ENCODE data around the gene ANKRA2. TPM values are rescaled to one million over a fixed set of nuclear protein-coding genes. Genes with fewer than 3 reads are reported as not detected.

ANKRA2 gene
- total and polyA plus RNA-seq, 5 donors: 13.3 to 16.5 (median 15.4) TPM

DNA sequence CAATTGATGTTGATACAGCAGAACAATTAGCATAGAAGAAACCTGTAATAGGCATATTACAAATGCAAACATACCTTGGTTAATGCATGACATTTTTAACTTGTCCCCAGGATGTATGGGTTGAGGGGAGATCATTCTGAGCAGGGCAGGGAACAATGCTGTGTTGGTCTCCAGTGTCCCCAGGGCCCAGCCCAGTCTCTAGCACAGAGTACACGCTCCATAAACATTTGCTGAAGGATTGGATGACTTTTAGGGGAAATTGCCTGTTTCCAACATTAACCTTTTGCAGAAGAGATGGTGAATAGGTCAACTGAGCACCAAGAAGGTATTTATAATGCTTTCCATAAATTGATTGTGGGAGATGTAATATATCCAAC lies 20.0 kb downstream of the ANKRA2 start:
- Histone ChIP-seq H3K4me3 (ENCODE audit: low read length) (no peak overlapping the region), H3K9me3 (ENCODE audit: control insufficient read depth, low read length) (no peaks in the 10 kb centered on the region), H3K27ac (ENCODE audit: low read length) (no peak overlapping the region), H3K27me3 (ENCODE audit: control insufficient read depth, insufficient read depth) (no peaks in the 10 kb centered on the region), H3K4me1 (ENCODE audit: control insufficient read depth, insufficient read depth, low read length) (no peaks in the 10 kb centered on the region)
- 67% methylated on average over 1 of the region's 1 CpG for WGBS
- ATAC-seq (no peak), DNase-seq (no peak)
- intact Hi-C loops (cut with DNase I): no loop called here

DNA sequence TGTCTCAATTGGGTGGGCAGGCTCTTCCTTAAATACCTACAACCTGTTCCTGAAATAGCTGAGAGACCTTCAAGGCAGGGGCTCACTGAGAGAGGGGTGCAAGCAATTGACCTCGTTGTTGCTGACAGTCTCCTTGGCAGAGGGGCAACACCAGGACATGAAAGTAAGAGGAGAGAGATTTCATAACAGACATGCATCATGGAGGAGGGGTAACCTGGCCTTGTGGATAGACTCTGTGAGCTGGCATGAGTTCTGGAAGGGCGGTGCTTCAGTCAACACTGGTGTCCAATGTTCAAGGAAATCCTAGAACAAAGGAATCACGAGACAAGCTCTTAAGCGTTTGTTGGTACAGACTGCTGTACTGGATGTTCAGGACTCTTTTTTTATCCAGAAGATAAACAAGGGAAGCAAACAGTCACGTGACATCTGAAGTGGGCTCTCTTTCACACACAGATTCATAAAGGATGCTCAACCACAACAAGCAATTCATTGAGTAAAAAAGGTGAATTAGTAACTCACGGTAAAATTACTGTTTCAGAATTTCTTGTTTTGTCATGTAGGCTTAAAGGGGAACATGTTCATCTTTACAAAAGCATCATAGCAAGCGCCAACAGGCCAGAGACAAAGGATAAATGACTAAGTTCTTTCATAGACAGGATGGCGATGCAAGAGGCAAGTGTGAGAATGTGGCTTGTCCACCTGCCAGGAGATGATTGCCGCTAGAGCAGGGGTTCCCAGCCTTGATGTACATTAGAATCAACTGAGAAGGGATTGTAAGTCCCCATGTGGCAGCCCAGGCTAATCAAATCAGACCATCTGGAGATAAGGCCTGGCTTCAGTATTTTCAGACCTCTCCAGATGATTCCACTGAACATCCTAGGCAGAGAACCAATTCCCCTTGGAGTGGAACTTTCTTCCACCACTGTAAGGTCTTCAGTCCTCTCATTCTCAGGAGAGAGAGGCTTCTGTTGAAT lies 20.7 kb downstream of the ANKRA2 start:
- no peak overlapping the region for H3K4me3 ChIP-seq (ENCODE audit: low read length)
- H3K4me1 ChIP-seq (ENCODE audit: control insufficient read depth, insufficient read depth, low read length): no peaks in the 10 kb centered on the region
- no peaks in the 10 kb centered on the region for H3K9me3 ChIP-seq (ENCODE audit: control insufficient read depth, low read length)
- H3K27ac ChIP-seq (ENCODE audit: low read length): no peak overlapping the region
- H3K27me3 ChIP-seq (ENCODE audit: control insufficient read depth, insufficient read depth): no peaks in the 10 kb centered on the region
- ATAC-seq: peak; percentile 64 to 79
- intact Hi-C loops (cut with DNase I): no loop called here
- DNase-seq: no peak
- WGBS: 63% methylated on average over 9 of the region's 9 CpGs

DNA sequence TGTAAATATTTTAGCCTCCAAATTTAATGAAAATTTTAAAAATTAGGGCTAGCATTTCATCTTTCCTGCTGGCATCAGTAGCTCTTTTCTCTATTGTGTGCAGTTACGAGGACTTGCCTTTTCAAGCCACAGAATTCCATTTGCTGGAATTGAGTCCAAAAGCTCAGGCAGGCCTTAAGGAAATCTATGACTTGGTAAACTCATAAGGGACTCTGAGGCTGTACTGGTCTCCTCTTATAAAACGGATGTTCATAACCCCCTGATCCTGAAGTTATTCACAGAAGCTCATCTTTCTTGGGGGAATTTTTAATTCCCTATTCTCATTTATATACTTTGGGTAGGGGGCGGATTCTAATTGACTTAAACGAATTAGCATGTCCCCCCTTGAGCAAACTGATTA lies 23.4 kb downstream of the ANKRA2 start:
- Histone ChIP-seq H3K27ac (ENCODE audit: low read length) (no peak overlapping the region), H3K27me3 (ENCODE audit: control insufficient read depth, insufficient read depth) (no peaks in the 10 kb centered on the region), H3K9me3 (ENCODE audit: control insufficient read depth, low read length) (no peaks in the 10 kb centered on the region), H3K4me3 (ENCODE audit: low read length) (no peak overlapping the region), H3K4me1 (ENCODE audit: control insufficient read depth, insufficient read depth, low read length) (no peaks in the 10 kb centered on the region)
- ATAC-seq (no peak), DNase-seq (no peak)
- 54% methylated on average over 4 of the region's 4 CpGs for WGBS
- intact Hi-C loops (cut with DNase I): no loop called here

DNA sequence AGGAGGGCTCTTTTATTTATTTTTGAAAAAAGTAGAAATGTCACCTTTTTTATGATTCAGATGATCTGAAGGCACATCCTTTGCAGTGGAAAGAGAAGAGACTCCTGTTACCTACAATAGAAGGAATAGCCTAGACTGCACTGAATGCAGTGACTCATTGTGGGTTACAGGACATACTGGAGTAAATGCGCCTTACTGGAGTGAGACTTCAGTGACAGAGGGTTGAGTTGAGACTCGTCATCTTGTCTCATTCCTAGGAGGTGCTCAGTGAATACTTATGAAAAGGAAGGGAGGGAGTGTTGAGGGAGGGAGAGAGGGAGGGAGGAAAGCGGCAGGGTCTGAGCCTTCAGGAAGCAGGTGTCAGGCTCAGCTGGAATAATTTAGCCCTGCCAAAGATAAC lies 25.2 kb downstream of the ANKRA2 start:
- WGBS: 53% methylated on average over 3 of the region's 3 CpGs
- H3K4me3 ChIP-seq (ENCODE audit: low read length): no peak overlapping the region
- intact Hi-C loops (cut with DNase I): no loop called here

DNA sequence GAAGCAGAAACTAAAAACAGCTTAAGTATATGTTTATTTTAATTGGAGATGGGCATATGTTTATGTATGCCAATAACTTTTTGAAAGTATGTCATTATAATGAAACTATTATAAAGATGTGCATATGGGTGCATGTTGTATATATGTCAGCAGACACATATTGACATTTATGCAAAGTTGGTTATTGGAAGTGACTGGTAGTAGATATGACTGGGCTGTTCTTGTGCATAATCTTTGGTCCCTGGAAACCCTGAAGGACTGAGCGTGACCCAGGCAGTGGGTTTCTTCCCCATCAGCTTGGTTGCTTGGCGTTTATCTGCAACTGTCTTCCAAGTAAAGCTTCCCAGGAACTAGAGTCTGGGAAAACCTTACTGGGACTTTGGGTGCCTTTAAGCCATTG lies 25.7 kb downstream of the ANKRA2 start:
- H3K9me3 ChIP-seq (ENCODE audit: control insufficient read depth, low read length): no peaks in the 10 kb centered on the region
- H3K4me1 ChIP-seq (ENCODE audit: control insufficient read depth, insufficient read depth, low read length): no peaks in the 10 kb centered on the region
- no peak for DNase-seq
- 75% methylated on average over 2 of the region's 2 CpGs for WGBS
- intact Hi-C loops (cut with DNase I): no loop called here
- no peaks in the 10 kb centered on the region for H3K27me3 ChIP-seq (ENCODE audit: control insufficient read depth, insufficient read depth)
- H3K27ac ChIP-seq (ENCODE audit: low read length): no peak overlapping the region
- no peak for ATAC-seq
- H3K4me3 ChIP-seq (ENCODE audit: low read length): no peak overlapping the region

More for the DNA sequence above, 25.2 kb downstream of the ANKRA2 start:
- Histone ChIP-seq H3K27ac (ENCODE audit: low read length) (no peak overlapping the region), H3K9me3 (ENCODE audit: control insufficient read depth, low read length) (no peaks in the 10 kb centered on the region), H3K4me1 (ENCODE audit: control insufficient read depth, insufficient read depth, low read length) (no peaks in the 10 kb centered on the region), H3K27me3 (ENCODE audit: control insufficient read depth, insufficient read depth) (no peaks in the 10 kb centered on the region)
- ATAC-seq (no peak), DNase-seq (no peak)

DNA sequence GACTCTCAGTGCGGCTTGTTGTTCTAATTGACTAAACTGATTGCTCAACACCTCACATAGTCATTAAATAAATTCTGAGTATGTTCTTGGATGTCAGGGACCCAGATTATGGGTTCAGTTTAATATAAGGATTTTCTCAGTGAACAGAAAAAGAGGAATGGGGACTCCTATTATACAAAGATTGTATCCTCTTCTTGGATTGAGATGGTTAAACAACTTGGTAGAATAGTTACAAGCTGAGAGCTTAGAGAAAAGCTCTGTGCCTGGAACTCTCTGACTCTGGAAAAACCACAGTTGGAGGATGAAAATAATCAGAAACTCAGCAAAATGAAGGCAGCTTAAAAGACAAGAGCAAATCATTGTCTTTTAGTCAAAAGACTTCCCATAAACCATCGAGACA lies 30.5 kb downstream of the ANKRA2 start:
- no peak for ATAC-seq
- Histone ChIP-seq H3K4me1 (ENCODE audit: control insufficient read depth, insufficient read depth, low read length) (no peaks in the 10 kb centered on the region), H3K27ac (ENCODE audit: low read length) (no peak overlapping the region), H3K9me3 (ENCODE audit: control insufficient read depth, low read length) (no peaks in the 10 kb centered on the region), H3K27me3 (ENCODE audit: control insufficient read depth, insufficient read depth) (no peaks in the 10 kb centered on the region), H3K4me3 (ENCODE audit: low read length) (no peak overlapping the region)
- intact Hi-C loops (cut with DNase I): no loop called here
- WGBS: 94% methylated on average over 2 of the region's 2 CpGs
- no peak for DNase-seq

DNA sequence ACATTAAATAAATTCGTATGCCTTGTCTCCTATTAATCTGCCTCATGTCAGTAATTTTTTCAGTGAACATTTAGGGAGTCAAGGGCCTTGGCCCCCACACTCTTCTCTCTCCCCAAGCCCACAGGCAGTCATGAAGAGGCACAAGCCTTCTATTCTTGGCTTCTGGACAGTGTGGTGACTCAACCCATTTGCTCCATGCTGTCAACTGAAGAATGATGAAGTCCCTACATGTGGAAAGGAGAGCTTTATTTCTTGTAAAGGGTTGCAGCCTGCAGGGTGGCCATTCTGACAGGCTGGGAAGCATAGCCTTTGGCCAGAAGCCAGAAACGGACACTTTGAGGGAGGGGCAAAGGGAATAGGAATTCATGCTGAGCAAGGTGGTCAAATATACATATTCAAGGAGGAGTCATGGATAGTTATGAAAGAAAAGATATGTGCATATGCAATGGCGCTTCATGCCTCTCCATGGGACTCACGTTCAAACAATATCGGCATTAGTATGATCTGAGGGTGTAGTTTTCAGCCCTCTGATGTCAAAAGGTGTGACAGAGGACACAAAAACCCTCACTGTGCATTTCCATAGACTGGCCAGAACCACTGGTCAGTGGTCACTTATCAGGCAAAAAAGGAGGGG lies 31.3 kb downstream of the ANKRA2 start:
- ATAC-seq (no peak), DNase-seq (no peak)
- H3K27ac ChIP-seq (ENCODE audit: low read length): no peak overlapping the region
- intact Hi-C loops (cut with DNase I): no loop called here
- no peak overlapping the region for H3K4me3 ChIP-seq (ENCODE audit: low read length)
- no peaks in the 10 kb centered on the region for H3K9me3 ChIP-seq (ENCODE audit: control insufficient read depth, low read length)
- peaks cover 1% of the 10 kb centered on the region for H3K4me1 ChIP-seq (ENCODE audit: control insufficient read depth, insufficient read depth, low read length)
- H3K27me3 ChIP-seq (ENCODE audit: control insufficient read depth, insufficient read depth): no peaks in the 10 kb centered on the region
- WGBS: 76% methylated on average over 5 of the region's 5 CpGs

DNA sequence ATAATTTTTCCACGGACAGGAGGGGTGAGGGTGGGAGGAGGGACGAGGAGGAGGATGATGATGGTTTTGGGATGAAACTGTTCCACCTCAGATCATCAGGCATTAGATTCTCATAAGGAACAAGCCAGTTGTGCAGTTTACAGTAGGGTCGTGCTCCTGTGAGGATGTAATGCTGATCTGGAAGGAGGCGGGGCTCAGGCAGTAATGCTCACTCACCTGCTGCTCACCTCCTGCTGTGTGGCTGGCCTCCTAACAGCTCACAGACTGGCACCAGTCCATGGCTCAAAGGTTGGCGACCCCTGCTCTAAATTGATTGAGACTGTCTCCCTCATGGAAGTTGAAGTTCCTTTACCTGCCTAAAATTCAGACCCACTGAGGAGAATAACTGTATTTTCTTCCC lies 33.2 kb downstream of the ANKRA2 start:
- Histone ChIP-seq H3K27me3 (ENCODE audit: control insufficient read depth, insufficient read depth) (no peaks in the 10 kb centered on the region), H3K27ac (ENCODE audit: low read length) (no peak overlapping the region), H3K9me3 (ENCODE audit: control insufficient read depth, low read length) (no peaks in the 10 kb centered on the region), H3K4me3 (ENCODE audit: low read length) (no peak overlapping the region), H3K4me1 (ENCODE audit: control insufficient read depth, insufficient read depth, low read length) (peaks cover 1% of the 10 kb centered on the region)
- ATAC-seq: no peak
- no peak for DNase-seq
- WGBS: 82% methylated on average over 5 of the region's 5 CpGs
- intact Hi-C loops (cut with DNase I): no loop called here

DNA sequence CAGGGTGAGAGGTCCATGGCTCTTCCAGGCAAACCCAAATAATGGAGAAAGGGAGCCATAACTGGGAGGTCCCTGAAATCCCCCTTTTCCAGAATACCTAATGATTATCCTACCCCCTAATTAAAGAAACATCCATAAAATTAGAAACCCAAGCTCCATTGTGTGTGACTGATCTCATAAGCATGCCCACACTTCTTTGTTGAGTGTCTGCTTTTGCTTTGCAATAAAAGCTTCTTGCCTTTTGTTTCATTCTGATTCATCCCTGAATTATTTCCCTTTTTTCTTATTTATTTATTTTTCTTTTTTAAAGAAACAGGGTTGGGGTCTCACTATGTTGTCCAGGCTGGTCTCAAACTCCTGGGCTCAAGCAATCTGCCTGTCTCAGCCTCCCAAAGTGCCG lies 34.1 kb downstream of the ANKRA2 start:
- Histone ChIP-seq H3K4me3 (ENCODE audit: low read length) (no peak overlapping the region), H3K27me3 (ENCODE audit: control insufficient read depth, insufficient read depth) (no peaks in the 10 kb centered on the region), H3K9me3 (ENCODE audit: control insufficient read depth, low read length) (no peaks in the 10 kb centered on the region), H3K27ac (ENCODE audit: low read length) (no peak overlapping the region), H3K4me1 (ENCODE audit: control insufficient read depth, insufficient read depth, low read length) (peaks cover 1% of the 10 kb centered on the region)
- 76% methylated on average over 1 of the region's 1 CpG for WGBS
- DNase-seq (no peak), ATAC-seq (no peak)
- intact Hi-C loops (cut with DNase I): no loop called here

DNA sequence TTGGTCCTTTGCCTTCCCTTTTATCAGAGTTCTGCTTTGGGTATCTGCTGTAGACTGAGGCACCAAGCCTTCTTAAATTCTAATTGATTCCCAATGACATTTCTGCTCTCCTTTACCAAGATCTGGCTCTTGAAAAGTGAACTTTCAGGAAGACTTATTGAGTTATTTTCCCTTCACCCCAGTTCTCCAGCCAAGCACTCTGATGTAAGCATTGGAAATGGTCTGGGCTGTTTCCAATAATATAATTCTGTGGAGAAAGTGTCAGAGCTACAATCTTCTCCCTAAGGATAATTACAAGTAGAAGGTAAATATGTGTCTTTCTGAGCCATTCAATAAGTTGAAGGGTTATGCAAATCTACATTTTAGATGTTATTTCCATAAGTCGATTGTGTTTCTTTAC lies 36.4 kb downstream of the ANKRA2 start:
- intact Hi-C loops (cut with DNase I): no loop called here
- DNase-seq: no peak
- no peaks in the 10 kb centered on the region for H3K9me3 ChIP-seq (ENCODE audit: control insufficient read depth, low read length)
- H3K4me1 ChIP-seq (ENCODE audit: control insufficient read depth, insufficient read depth, low read length): peaks cover 4% of the 10 kb centered on the region
- no peaks in the 10 kb centered on the region for H3K27me3 ChIP-seq (ENCODE audit: control insufficient read depth, insufficient read depth)
- no peak overlapping the region for H3K27ac ChIP-seq (ENCODE audit: low read length)
- no peak overlapping the region for H3K4me3 ChIP-seq (ENCODE audit: low read length)
- WGBS: 79% methylated on average over 1 of the region's 1 CpG
- no peak for ATAC-seq

DNA sequence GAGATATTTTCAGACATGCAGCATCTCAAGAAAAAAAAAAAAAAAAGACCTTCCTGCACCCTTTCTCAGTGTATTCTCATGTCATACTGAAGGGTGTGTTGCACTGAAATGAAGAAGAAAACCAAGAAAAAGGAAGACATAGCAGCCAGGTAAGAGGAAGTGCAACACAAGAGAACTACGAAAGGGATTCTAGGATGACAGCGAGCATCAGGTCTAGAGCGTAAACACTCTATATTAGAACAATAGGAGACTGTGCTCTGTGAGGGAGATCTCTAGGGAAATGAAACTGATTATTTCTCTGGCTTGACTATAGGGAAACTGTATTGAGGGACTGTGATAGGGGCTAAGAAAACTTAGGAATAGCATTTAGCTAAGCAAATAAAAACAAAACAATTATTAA lies 37.2 kb downstream of the ANKRA2 start:
- H3K27ac ChIP-seq (ENCODE audit: low read length): no peak overlapping the region
- H3K4me3 ChIP-seq (ENCODE audit: low read length): no peak overlapping the region
- H3K4me1 ChIP-seq (ENCODE audit: control insufficient read depth, insufficient read depth, low read length): peaks cover 4% of the 10 kb centered on the region
- peak in 1 of 2 donors; percentile 26 for ATAC-seq
- DNase-seq: no peak
- H3K27me3 ChIP-seq (ENCODE audit: control insufficient read depth, insufficient read depth): no peaks in the 10 kb centered on the region
- 28% methylated on average over 3 of the region's 3 CpGs for WGBS
- intact Hi-C loops (cut with DNase I): no loop called here
- no peaks in the 10 kb centered on the region for H3K9me3 ChIP-seq (ENCODE audit: control insufficient read depth, low read length)
